Left colon (tissue), 2 donors: ENCODE data around the gene DSC1. TPM values are rescaled to one million over a fixed set of nuclear protein-coding genes. Genes with fewer than 3 reads are reported as not detected.

Source experiments
- ATAC-seq: fragments of 200-7000 bp; cut with Tn5 transposase; one replicate; pipeline ENCODE4 v1.9.1; 2020; ENCODE audit warnings: mild to moderate bottlenecking, moderate library complexity
- DNase-seq, 2 donors: peaks; one replicate each; pipeline ENCODE4 v3.0.0-alpha.2; 2020
- intact Hi-C, 2 donors: fragments of 100-400 bp; cut with DNase I in 1 of 2; cut with micrococcal nuclease in 1 of 2; formaldehyde crosslinking; loops; one replicate each; pipeline versions ENCODE4 v1.11.2 to v1.14.0; 2022; cut with DNase I, micrococcal nuclease
- total RNA-seq, 2 donors: library from RNA; stranded (reverse); fragmentation: NEBNext Ultra II Directional; extraction: Animal tissue kit (Norgen Biotek cat#: 25700); gene quantifications; one replicate each; pipeline ENCODE4 v1.2.1, GENCODE V29; 2021
- donor health status: DM: no; HTN: no; CAD: no.
- donor health status: DM: yes; HTN: yes; CAD: no.

Gene DSC1
- total RNA-seq, 2 donors from 2014 or later, result not detected

- DNase-seq (no peak), ATAC-seq (no peak)
- intact Hi-C loops, result no loop called here
Measured at GRCh38 chr18:31088532-31088931, 74.1 kb downstream of the DSC1 start.

GRCh38 chr18:31079973-31080372, 82.7 kb downstream of the DSC1 start:
- DNase-seq (no peak), ATAC-seq (no peak)
- intact Hi-C loops, result no loop called here

Other genes starting within 250 kb of the DSC1 start
- gene DSC3, start 120.1 kb downstream of the DSC1 start, total RNA-seq, result under 1 TPM; 0.22 to 0.34 TPM
- 100 to 1,000 TPM; 177 to 261 TPM for gene DSC2, start 60.4 kb downstream of the DSC1 start, total RNA-seq
- not detected for gene DSG1, start 155.3 kb upstream of the DSC1 start, total RNA-seq
- under 1 TPM; 0.11 to 0.12 TPM for gene DSG4, start 213.9 kb upstream of the DSC1 start, total RNA-seq